Peyer's patch (tissue), 4 donors: ENCODE results near the gene TBRG1.

Experiments used
- POLR2A ChIP-seq, 2 donors: fragments of 450-650 bp; IDR thresholded peaks; one replicate each; pipeline ENCODE4 v1.5.1; 2017; ENCODE audit warnings: antibody characterized with exemption in 2 of 2, mild to moderate bottlenecking in 2 of 2, moderate library complexity in 2 of 2
- TF ChIP-seq, protein P1 (sequence below), 6 experiments: fragments of 450-650 bp in 4 of 6; fragments of 200-600 bp in 2 of 6; sonication (generic) in 1 of 6; IDR thresholded peaks; one replicate each; pipeline ENCODE4 v1.5.1; 2017 to 2019; ENCODE audit warnings: antibody characterized with exemption in 6 of 6, mild to moderate bottlenecking in 3 of 6, moderate library complexity in 1 of 6

DNA sequence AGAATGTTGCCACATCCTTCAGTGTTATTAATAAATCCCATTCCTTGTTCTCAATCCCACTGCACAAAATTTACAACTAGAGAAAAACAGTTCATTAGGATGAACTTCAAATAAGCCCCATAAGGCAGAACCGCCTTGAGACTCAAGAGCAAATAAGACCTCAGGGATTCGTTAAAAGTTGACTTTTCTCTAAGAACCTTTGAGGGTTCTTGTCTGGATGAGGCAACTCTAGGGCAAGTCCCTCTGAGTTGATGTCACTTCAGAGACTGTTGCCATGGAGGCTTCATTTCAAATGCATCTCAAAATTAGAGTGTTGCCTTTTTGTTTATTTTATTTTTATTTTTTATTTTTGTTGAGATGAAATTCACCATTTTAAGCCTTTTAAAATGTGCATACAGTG lies 31.2 kb upstream of the TBRG1 start:
- TF ChIP-seq, protein P1, sequence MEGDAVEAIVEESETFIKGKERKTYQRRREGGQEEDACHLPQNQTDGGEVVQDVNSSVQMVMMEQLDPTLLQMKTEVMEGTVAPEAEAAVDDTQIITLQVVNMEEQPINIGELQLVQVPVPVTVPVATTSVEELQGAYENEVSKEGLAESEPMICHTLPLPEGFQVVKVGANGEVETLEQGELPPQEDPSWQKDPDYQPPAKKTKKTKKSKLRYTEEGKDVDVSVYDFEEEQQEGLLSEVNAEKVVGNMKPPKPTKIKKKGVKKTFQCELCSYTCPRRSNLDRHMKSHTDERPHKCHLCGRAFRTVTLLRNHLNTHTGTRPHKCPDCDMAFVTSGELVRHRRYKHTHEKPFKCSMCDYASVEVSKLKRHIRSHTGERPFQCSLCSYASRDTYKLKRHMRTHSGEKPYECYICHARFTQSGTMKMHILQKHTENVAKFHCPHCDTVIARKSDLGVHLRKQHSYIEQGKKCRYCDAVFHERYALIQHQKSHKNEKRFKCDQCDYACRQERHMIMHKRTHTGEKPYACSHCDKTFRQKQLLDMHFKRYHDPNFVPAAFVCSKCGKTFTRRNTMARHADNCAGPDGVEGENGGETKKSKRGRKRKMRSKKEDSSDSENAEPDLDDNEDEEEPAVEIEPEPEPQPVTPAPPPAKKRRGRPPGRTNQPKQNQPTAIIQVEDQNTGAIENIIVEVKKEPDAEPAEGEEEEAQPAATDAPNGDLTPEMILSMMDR (IDR thresholded peaks at IDR 0.05), result no peak
- no peak for TF ChIP-seq POLR2A (IDR thresholded peaks at IDR 0.05)
